ENCODE results near the gene GRAMD2B. TPM values are rescaled to one million over a fixed set of nuclear protein-coding genes. Genes with fewer than 3 reads are reported as not detected.
"Not testable (repeated sequence)": the region's sequence is repeated elsewhere in the genome, so short reads cannot be mapped to it uniquely, and the experiment has no call there.

Gene GRAMD2B
- total RNA-seq, 3 donors from 2014 or later = 44.8 to 83.3 (median 55.6) TPM

- Histone ChIP-seq H3K9me3 (no peaks in the 10 kb centered on the region), H3K4me3 (no peak overlapping the region), H3K36me3 (ENCODE audit: low read depth) (no peaks in the 10 kb centered on the region), H3K4me1 (ENCODE audit: low read depth) (no peaks in the 10 kb centered on the region)
- no peak for TF ChIP-seq CTCF (IDR thresholded peaks at IDR 0.05)
- intact Hi-C loops (cut with DNase I, micrococcal nuclease) = no loop called here
- DNase-seq = no peak
- ATAC-seq = no peak
Measured at GRCh38 chr5:126513703-126514102, 90.5 kb downstream of the GRAMD2B start.

GRCh38 chr5:126514131-126514557 is 90.9 kb downstream of the GRAMD2B start:
- H3K9me3 ChIP-seq = no peaks in the 10 kb centered on the region
- no peaks in the 10 kb centered on the region for H3K36me3 ChIP-seq (ENCODE audit: low read depth)
- no peak for TF ChIP-seq CTCF (IDR thresholded peaks at IDR 0.05)
- DNase-seq (no peak), ATAC-seq (no peak)
- no peaks in the 10 kb centered on the region for H3K4me1 ChIP-seq (ENCODE audit: low read depth)
- intact Hi-C loops (cut with DNase I, micrococcal nuclease) = no loop called here
- no peak overlapping the region for H3K4me3 ChIP-seq

GRCh38 chr5:126514558-126515141 is 91.4 kb downstream of the GRAMD2B start:
- ATAC-seq (no peak), DNase-seq (no peak)
- H3K36me3 ChIP-seq (ENCODE audit: low read depth) = no peaks in the 10 kb centered on the region
- peaks cover 3% of the 10 kb centered on the region for H3K4me1 ChIP-seq (ENCODE audit: low read depth)
- no peaks in the 10 kb centered on the region for H3K9me3 ChIP-seq
- no peak overlapping the region for H3K4me3 ChIP-seq
- TF ChIP-seq CTCF (IDR thresholded peaks at IDR 0.05) = no peak
- intact Hi-C loops (cut with DNase I, micrococcal nuclease) = no loop called here

GRCh38 chr5:126515337-126515736 is 92.1 kb downstream of the GRAMD2B start:
- intact Hi-C loops (cut with DNase I, micrococcal nuclease) = no loop called here

GRCh38 chr5:126516133-126516532 is 92.9 kb downstream of the GRAMD2B start:
- DNase-seq = no peak
- no peak for ATAC-seq
- intact Hi-C loops (cut with DNase I, micrococcal nuclease) = no loop called here
- Histone ChIP-seq H3K9me3 (no peaks in the 10 kb centered on the region), H3K4me1 (ENCODE audit: low read depth) (peaks cover 14% of the 10 kb centered on the region), H3K36me3 (ENCODE audit: low read depth) (no peaks in the 10 kb centered on the region), H3K4me3 (no peak overlapping the region)
- no peak for TF ChIP-seq CTCF (IDR thresholded peaks at IDR 0.05)

More at GRCh38 chr5:126515337-126515736, 92.1 kb downstream of the GRAMD2B start:
- Histone ChIP-seq H3K4me1 (ENCODE audit: low read depth) (peaks cover 10% of the 10 kb centered on the region), H3K4me3 (no peak overlapping the region), H3K36me3 (ENCODE audit: low read depth) (no peaks in the 10 kb centered on the region), H3K9me3 (no peaks in the 10 kb centered on the region)
- no peak for DNase-seq
- TF ChIP-seq CTCF (IDR thresholded peaks at IDR 0.05) = no peak
- ATAC-seq = no peak

- DNase-seq (no peak), ATAC-seq (no peak)
- Histone ChIP-seq H3K4me3 (no peak overlapping the region), H3K36me3 (ENCODE audit: low read depth) (no peaks in the 10 kb centered on the region), H3K9me3 (no peaks in the 10 kb centered on the region), H3K4me1 (ENCODE audit: low read depth) (peaks cover 14% of the 10 kb centered on the region)
- intact Hi-C loops (cut with DNase I, micrococcal nuclease) = no loop called here
- TF ChIP-seq CTCF (IDR thresholded peaks at IDR 0.05) = no peak
Measured at GRCh38 chr5:126516852-126517251, 93.6 kb downstream of the GRAMD2B start.

GRCh38 chr5:126519223-126519622 is 96.0 kb downstream of the GRAMD2B start:
- DNase-seq = peak in 2 of 3 donors; percentile 48 to 60
- H3K4me3 ChIP-seq; H3K36me3 ChIP-seq (ENCODE audit: low read depth); intact Hi-C loops (cut with DNase I, micrococcal nuclease); H3K9me3 ChIP-seq; ATAC-seq: not testable (repeated sequence)
- peaks cover 14% of the 10 kb centered on the region for H3K4me1 ChIP-seq (ENCODE audit: low read depth)

Data from mucosa of descending colon (tissue), 3 donors.